PC-3 (cell line): Measurements from ENCODE around the gene ITGA8. TPM values are rescaled to one million over a fixed set of nuclear protein-coding genes. Genes with fewer than 3 reads are reported as not detected.

ENCODE experiments used
- ATAC-seq: fragments of 200-7000 bp; cut with Tn5 transposase; 2 replicates; pipeline ENCODE4 v1.9.1; 2020; ENCODE audit warnings: mild to moderate bottlenecking, moderate library complexity
- BruUV-seq: library from RNA; stranded (reverse); fragments of 400-500 nt; replicated peaks from 2 replicates; lab custom pipeline; 2021; lab: Mats Ljungman, UMichigan
- CTCF ChIA-PET: fragments of 300-600 bp; sonication (Branson Sonifier 250); formaldehyde crosslinking; loops from one replicate; lab custom pipeline; 2022; ENCODE audit warnings: antibody characterized with exemption; lab: Charles Lee
- POLR2A ChIA-PET: fragments of 300-600 bp; sonication (Branson Sonifier 250); formaldehyde crosslinking; loops from one replicate; lab custom pipeline; 2022; ENCODE audit warnings: antibody characterized with exemption; ENCODE audit not compliant: unreplicated experiment; lab: Charles Lee
- DNase-seq: peaks from one replicate; pipeline ENCODE4 v3.0.0-alpha.2; 2015
- H2AFZ ChIP-seq: fragments of 300-600 bp; sonication (generic); 2 replicates; pipeline ENCODE4 v1.6.0; 2016; ENCODE audit warnings: antibody characterized with exemption, low read length
- H3F3A ChIP-seq: fragments of 300-600 bp; sonication (generic); one replicate; pipeline ENCODE4 v1.6.0; 2017; ENCODE audit warnings: antibody characterized with exemption, low read length, control low read depth, mild to moderate bottlenecking; ENCODE audit not compliant: unreplicated experiment
- H3K27ac ChIP-seq: fragments of 300-600 bp; sonication (generic); 2 replicates; pipeline ENCODE4 v1.5.1; 2016; ENCODE audit warnings: mild to moderate bottlenecking, low read length
- H3K27me3 ChIP-seq: fragments of 300-600 bp; sonication (generic); 2 replicates; pipeline ENCODE4 v1.6.1; 2016; ENCODE audit warnings: low read length, mixed read lengths
- H3K36me3 ChIP-seq: fragments of 300-600 bp; sonication (generic); 2 replicates; pipeline ENCODE4 v1.6.1; 2016; ENCODE audit warnings: low read depth, mixed run types, low read length, mixed read lengths
- H3K4me1 ChIP-seq: fragments of 300-600 bp; sonication (generic); 2 replicates; pipeline ENCODE4 v1.5.1; 2016; ENCODE audit warnings: low read length; ENCODE audit not compliant: insufficient read depth
- H3K4me2 ChIP-seq: fragments of 300-600 bp; sonication (generic); 2 replicates; pipeline ENCODE4 v1.6.0; 2016; ENCODE audit warnings: low read length
- H3K4me3 ChIP-seq: fragments of 300-600 bp; sonication (generic); 2 replicates; pipeline ENCODE4 v1.5.1; 2016; ENCODE audit warnings: mild to moderate bottlenecking, low read length, mixed read lengths
- H3K79me2 ChIP-seq: fragments of 300-600 bp; sonication (generic); 2 replicates; pipeline ENCODE4 v1.6.1; 2017; ENCODE audit warnings: low read length, mixed read lengths
- H3K9ac ChIP-seq: fragments of 300-600 bp; sonication (generic); 2 replicates; pipeline ENCODE4 v1.6.0; 2016; ENCODE audit warnings: mild to moderate bottlenecking, low read length
- H3K9me2 ChIP-seq: fragments of 300-600 bp; sonication (generic); replicated peaks from 2 replicates; pipeline ENCODE4 v1.6.1; 2016; ENCODE audit warnings: mixed run types, low read length, mixed read lengths
- H3K9me3 ChIP-seq: fragments of 300-600 bp; sonication (generic); 2 replicates; pipeline ENCODE4 v1.6.1; 2016; ENCODE audit warnings: low read length, mixed read lengths
- H4K20me1 ChIP-seq: fragments of 300-600 bp; sonication (generic); 2 replicates; pipeline ENCODE4 v1.6.1; 2016; ENCODE audit warnings: low read length, mixed read lengths
- EZH2 ChIP-seq: fragments of 300-600 bp; sonication (generic); IDR thresholded peaks from one replicate; pipeline ENCODE4 v1.6.1; 2017; ENCODE audit warnings: antibody characterized with exemption, mild to moderate bottlenecking, low read length; ENCODE audit not compliant: unreplicated experiment
- EZH2phosphoT487 ChIP-seq: fragments of 300-600 bp; sonication (generic); IDR thresholded peaks from 2 replicates; pipeline ENCODE4 v1.6.1; 2018; ENCODE audit warnings: mild to moderate bottlenecking, antibody characterized with exemption, low read length, borderline replicate concordance
- intact Hi-C: fragments of 100-400 bp; cut with micrococcal nuclease; formaldehyde crosslinking; loops from 2 replicates; pipeline ENCODE4 v1.9.0; 2023
- total RNA-seq: library from RNA; depleted of rRNA; stranded (reverse); fragments of >200 nt; gene quantifications from 2 replicates; pipeline ENCODE4 v1.2.3, GENCODE V29; 2014
- TF ChIP-seq, protein P1 (sequence below): fragments of 300-600 bp; sonication (generic); conservative IDR thresholded peaks from 2 replicates; pipeline ENCODE4 v1.5.1; 2017; ENCODE audit warnings: antibody characterized with exemption, low read depth, mild to moderate bottlenecking, low read length

Gene ITGA8
- total RNA-seq, 1 experiment from 2014 or later: not detected

DNA sequence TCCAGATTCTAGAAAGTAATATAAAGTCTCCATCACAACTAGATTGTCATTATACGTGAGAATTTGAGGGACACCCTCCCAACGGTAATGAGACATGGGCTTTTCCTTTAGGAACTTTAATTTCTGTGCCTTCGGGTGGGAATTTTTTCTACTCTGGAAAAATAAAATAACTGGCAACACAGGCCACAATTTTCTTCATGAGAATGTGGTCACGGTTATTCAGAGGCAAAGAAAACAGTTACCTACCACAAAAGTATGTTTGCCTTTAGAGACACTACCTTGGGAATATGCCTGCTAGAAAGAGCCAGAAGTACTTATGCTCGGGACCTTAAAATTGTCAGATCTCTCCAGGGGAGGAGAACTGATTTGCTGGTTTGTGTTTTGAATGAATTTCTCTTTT, 99.4 kb downstream of the ITGA8 start:
- Histone ChIP-seq H3K4me2 (no peak overlapping the region), H3K4me1 (no peaks in the 10 kb centered on the region), H2AFZ (no peak overlapping the region), H3K4me3 (no peak overlapping the region), H3K9ac (no peak overlapping the region), H3K27ac (no peak overlapping the region), H4K20me1 (no peaks in the 10 kb centered on the region), H3K27me3 (peaks cover 38% of the 10 kb centered on the region; the same call in 1 of the 2 replicates), H3K79me2 (no peaks in the 10 kb centered on the region), H3K9me2 (no peaks in the 10 kb centered on the region), H3K36me3 (no peaks in the 10 kb centered on the region), H3F3A (no peaks in the 10 kb centered on the region), H3K9me3 (no peaks in the 10 kb centered on the region)
- ChIA-PET CTCF (no interaction called here), POLR2A (no interaction called here)
- DNase-seq (no peak), ATAC-seq (no peak)
- no TSS peak for BruUV-seq
- TF ChIP-seq, protein P1, sequence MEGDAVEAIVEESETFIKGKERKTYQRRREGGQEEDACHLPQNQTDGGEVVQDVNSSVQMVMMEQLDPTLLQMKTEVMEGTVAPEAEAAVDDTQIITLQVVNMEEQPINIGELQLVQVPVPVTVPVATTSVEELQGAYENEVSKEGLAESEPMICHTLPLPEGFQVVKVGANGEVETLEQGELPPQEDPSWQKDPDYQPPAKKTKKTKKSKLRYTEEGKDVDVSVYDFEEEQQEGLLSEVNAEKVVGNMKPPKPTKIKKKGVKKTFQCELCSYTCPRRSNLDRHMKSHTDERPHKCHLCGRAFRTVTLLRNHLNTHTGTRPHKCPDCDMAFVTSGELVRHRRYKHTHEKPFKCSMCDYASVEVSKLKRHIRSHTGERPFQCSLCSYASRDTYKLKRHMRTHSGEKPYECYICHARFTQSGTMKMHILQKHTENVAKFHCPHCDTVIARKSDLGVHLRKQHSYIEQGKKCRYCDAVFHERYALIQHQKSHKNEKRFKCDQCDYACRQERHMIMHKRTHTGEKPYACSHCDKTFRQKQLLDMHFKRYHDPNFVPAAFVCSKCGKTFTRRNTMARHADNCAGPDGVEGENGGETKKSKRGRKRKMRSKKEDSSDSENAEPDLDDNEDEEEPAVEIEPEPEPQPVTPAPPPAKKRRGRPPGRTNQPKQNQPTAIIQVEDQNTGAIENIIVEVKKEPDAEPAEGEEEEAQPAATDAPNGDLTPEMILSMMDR: no peak
- TF ChIP-seq EZH2: no peak
- no peak for TF ChIP-seq EZH2phosphoT487
- intact Hi-C loops: no loop called here

DNA sequence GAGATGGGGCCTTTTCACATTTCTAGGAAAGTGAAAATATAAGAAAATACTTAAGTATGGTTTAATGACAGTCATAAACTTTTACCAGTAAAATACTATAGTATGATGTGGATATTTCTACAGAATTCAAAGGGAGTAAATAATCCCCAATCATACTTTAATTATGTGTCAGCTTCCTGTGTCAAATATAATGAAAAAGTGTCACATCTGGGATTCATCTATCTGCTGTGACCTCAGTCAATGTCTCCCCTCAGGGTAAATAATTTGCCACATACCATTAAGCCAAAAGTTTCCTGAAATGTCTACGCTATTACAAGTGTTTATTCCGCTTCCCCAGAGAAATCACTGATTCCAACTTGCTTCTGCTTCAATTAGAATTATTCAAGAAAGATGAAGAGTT, 110.5 kb downstream of the ITGA8 start:
- Histone ChIP-seq H3K9me3 (no peaks in the 10 kb centered on the region), H3K4me3 (no peak overlapping the region), H4K20me1 (no peaks in the 10 kb centered on the region), H3K9me2 (no peaks in the 10 kb centered on the region), H2AFZ (no peak overlapping the region), H3K27me3 (peaks cover 33% of the 10 kb centered on the region), H3K4me1 (no peaks in the 10 kb centered on the region), H3K79me2 (no peaks in the 10 kb centered on the region), H3F3A (no peaks in the 10 kb centered on the region), H3K9ac (no peak overlapping the region), H3K27ac (no peak overlapping the region), H3K4me2 (no peak overlapping the region), H3K36me3 (no peaks in the 10 kb centered on the region)
- intact Hi-C loops: no loop called here
- ATAC-seq (no peak), DNase-seq (no peak)
- CTCF ChIA-PET: no interaction called here
- BruUV-seq: no TSS peak
- POLR2A ChIA-PET: no interaction called here
- TF ChIP-seq EZH2phosphoT487 (no peak), EZH2 (no peak)
- TF ChIP-seq, protein P1: no peak

DNA sequence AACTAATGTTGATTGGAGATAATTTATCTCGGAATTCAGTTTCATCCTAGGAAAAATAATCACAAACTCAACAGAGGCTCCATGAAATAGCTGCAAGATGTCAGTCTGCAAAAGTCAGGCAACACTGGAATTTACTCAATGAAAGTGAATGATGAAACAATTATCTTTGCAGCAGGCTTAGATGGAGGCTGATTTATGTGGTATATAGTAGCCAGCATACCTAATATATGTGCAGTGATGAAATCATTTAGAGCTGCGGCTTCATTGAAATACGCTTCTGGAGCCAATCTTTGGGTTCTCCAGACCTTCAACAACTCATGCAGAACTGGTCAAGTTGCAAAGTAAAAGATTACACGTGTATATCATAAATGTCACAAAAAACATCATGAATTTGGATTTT, 113.3 kb downstream of the ITGA8 start:
- no peaks in the 10 kb centered on the region for H3K9me2 ChIP-seq
- H4K20me1 ChIP-seq: no peaks in the 10 kb centered on the region
- no peaks in the 10 kb centered on the region for H3K79me2 ChIP-seq
- H3K27me3 ChIP-seq: peaks cover 47% of the 10 kb centered on the region
- no peaks in the 10 kb centered on the region for H3K36me3 ChIP-seq
- intact Hi-C loops: no loop called here
- no peaks in the 10 kb centered on the region for H3K9me3 ChIP-seq
- no peak for ATAC-seq
- TF ChIP-seq EZH2phosphoT487 (no peak), EZH2 (no peak)
- TF ChIP-seq, protein P1: no peak
- H2AFZ ChIP-seq: no peak overlapping the region
- H3K4me1 ChIP-seq: no peaks in the 10 kb centered on the region
- H3K4me3 ChIP-seq: no peak overlapping the region
- no peak for DNase-seq
- no peak overlapping the region for H3K9ac ChIP-seq
- ChIA-PET POLR2A (no interaction called here), CTCF (no interaction called here)
- H3F3A ChIP-seq: no peaks in the 10 kb centered on the region
- BruUV-seq: no TSS peak
- H3K27ac ChIP-seq: no peak overlapping the region
- no peak overlapping the region for H3K4me2 ChIP-seq
